ENCODE results near the gene DEFB132. TPM values are rescaled to one million over a fixed set of nuclear protein-coding genes. Genes with fewer than 3 reads are reported as not detected.

DEFB132 gene
- total RNA-seq, 1 donor from 2014 or later: not detected

DNA sequence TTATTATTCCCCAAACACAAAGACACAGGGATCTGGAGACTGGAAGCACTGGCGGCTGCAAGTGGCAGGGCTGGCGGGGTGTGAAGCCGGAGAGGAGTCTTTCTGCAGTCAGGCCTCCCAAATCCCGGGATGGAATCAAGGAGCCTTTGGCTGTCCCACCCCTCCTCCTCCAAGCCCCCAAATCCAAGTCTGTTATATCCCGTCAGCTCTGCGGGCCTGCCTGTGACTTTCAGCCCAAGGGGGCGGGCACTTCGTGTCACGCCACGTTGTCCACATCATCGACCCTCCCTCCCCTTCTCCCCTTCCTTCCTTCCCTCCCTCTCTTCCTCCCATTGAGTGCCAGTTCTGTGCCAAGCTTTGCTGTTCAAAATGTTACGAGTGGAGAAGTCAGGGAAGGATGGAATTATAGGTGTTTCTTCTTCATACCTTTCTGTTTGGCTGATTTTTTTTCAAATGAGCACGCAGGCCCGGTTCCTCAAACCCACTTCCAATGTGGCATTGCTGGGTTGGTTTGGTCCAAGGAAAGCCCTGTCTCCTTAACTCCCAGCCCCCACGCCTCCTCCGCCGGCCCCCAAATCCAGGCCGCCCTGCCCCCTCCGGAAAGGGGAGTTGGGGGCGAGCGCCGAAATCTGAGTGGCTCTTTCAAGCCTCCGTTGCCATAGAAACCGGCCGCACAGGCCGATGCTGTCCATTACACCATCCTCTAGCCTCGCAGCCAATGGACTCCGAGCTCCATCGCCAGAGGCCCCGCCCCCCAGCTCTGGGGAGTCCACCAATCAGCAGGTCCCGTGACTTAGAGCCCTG, 52.5 kb downstream of the DEFB132 start:
- TF ChIP-seq, protein P1, sequence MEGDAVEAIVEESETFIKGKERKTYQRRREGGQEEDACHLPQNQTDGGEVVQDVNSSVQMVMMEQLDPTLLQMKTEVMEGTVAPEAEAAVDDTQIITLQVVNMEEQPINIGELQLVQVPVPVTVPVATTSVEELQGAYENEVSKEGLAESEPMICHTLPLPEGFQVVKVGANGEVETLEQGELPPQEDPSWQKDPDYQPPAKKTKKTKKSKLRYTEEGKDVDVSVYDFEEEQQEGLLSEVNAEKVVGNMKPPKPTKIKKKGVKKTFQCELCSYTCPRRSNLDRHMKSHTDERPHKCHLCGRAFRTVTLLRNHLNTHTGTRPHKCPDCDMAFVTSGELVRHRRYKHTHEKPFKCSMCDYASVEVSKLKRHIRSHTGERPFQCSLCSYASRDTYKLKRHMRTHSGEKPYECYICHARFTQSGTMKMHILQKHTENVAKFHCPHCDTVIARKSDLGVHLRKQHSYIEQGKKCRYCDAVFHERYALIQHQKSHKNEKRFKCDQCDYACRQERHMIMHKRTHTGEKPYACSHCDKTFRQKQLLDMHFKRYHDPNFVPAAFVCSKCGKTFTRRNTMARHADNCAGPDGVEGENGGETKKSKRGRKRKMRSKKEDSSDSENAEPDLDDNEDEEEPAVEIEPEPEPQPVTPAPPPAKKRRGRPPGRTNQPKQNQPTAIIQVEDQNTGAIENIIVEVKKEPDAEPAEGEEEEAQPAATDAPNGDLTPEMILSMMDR (IDR thresholded peaks at IDR 0.05; ENCODE audit: unreplicated experiment): no peak
- Mint-ChIP-seq H3K9me3 (no peaks in the 10 kb centered on the region), H3K36me3 (no peaks in the 10 kb centered on the region), H3K4me3 (peak overlapping the region; percentile 72), H3K27me3 (ENCODE audit: low read depth) (no peaks in the 10 kb centered on the region), H3K27ac (peak overlapping the region; percentile 98), H3K4me1 (peaks cover 33% of the 10 kb centered on the region)
- DNase-seq (ENCODE audit: low spot score in 2 of 2, unreplicated experiment in 2 of 2): peak; percentile 97 to 98

DNA sequence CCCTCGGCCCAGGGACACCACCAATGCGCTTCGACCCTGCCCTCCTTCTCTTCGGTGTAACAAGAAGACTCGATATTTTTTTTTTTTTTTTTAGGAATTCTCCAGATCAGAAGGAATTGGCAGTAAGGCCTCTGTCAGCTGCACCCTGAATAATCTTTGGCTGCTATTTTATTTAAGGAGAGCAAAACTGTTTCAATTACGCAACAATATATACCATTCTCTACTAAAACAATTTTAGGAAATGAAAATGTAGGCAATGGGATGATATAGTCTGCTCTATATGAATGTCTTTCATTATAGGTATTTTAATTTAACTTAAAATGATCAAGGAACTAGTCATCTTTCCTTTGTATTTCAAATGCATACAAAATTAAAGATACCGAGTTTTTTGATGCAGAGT, 53.1 kb downstream of the DEFB132 start:
- TF ChIP-seq, protein P1 (IDR thresholded peaks at IDR 0.05; ENCODE audit: unreplicated experiment): no peak
- Mint-ChIP-seq H3K27me3 (ENCODE audit: low read depth) (no peaks in the 10 kb centered on the region), H3K9me3 (no peaks in the 10 kb centered on the region), H3K36me3 (no peaks in the 10 kb centered on the region), H3K27ac (peak overlapping the region; percentile 98), H3K4me1 (peaks cover 33% of the 10 kb centered on the region), H3K4me3 (peak overlapping the region; percentile 72)
- DNase-seq (ENCODE audit: low spot score in 2 of 2, unreplicated experiment in 2 of 2): no peak

Other genes starting within 250 kb of the DEFB132 start
- gene DEFB125, start 170.1 kb upstream of the DEFB132 start, total RNA-seq: not detected in 3 replicates
- gene DEFB126, start 115.1 kb upstream of the DEFB132 start, total RNA-seq: not detected in 3 replicates
- not detected in 3 replicates for gene DEFB127, start 100.3 kb upstream of the DEFB132 start, total RNA-seq
- not detected in 3 replicates for gene DEFB128, start 68.0 kb upstream of the DEFB132 start, total RNA-seq
- not detected in 3 replicates for gene DEFB129, start 30.5 kb upstream of the DEFB132 start, total RNA-seq
- gene C20orf96, start 33.0 kb downstream of the DEFB132 start, total RNA-seq: 52.3 to 58.1 TPM (median 52.8 TPM) in 3 replicates
- gene ZCCHC3, start 39.8 kb downstream of the DEFB132 start, total RNA-seq: 40.2 to 40.8 TPM (median 40.5 TPM) in 3 replicates
- 65.9 to 67.0 TPM (median 66.8 TPM) in 3 replicates for gene SOX12, start 67.8 kb downstream of the DEFB132 start, total RNA-seq
- gene NRSN2, start 89.4 kb downstream of the DEFB132 start, total RNA-seq: 41.0 to 46.2 TPM (median 41.2 TPM) in 3 replicates
- gene TRIB3, start 123.0 kb downstream of the DEFB132 start, total RNA-seq: 3.6 to 3.9 TPM (median 3.8 TPM) in 3 replicates
- gene RBCK1, start 150.6 kb downstream of the DEFB132 start, total RNA-seq: 108 to 111 TPM (median 108 TPM) in 3 replicates
- 34.1 to 37.1 TPM (median 34.4 TPM) in 3 replicates for gene TBC1D20, start 204.8 kb downstream of the DEFB132 start, total RNA-seq

All from mesothelial cell of epicardium (in vitro differentiated cells).